Measurements from ENCODE around the gene PCNX3.

The PCNX3 gene

DNA sequence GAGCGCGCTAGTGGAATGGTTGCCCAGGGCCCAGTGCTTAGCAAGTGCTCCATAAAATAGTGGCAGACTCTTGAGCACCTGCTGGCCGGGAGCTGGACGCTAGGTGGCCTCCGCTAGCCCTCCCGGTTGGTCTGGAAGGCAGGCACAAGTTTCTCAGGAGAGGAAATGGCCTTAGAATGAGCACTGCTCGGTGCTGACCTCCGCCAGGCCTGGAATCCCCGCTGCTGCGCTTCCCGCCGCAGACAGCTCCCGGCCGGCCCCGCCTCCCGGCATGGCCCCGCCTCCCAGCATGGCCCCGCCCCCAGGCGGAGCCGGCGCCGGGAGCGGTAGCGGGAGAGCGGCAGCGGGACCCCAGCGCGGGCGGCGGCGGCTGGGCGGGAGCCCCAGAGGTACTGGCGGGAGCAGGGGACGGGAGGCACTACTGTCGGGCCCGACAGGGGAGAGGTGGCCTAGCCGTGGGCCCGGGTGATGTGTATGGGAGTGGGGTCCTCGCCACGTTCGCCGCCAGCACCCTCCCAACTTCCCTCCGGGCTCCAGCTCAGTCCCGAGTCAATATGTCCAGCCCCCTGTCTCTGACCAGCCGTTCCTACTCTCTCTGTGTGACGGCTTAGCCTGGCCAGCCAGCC, 22.3 kb downstream of the PCNX3 start, which contains the start of gene SIPA1:
TSS of gene SIPA1 (plus strand) at position 308 of the 626 bp plus-strand sequence. CDS start 2,821 bp downstream, outside the sequence.
- peak; percentile 72 for TF ChIP-seq CTCF (conservative IDR thresholded peaks at IDR 0.05)
- peak within 1 kb of the TSS; percentile 73 for H3K27ac ChIP-seq

DNA sequence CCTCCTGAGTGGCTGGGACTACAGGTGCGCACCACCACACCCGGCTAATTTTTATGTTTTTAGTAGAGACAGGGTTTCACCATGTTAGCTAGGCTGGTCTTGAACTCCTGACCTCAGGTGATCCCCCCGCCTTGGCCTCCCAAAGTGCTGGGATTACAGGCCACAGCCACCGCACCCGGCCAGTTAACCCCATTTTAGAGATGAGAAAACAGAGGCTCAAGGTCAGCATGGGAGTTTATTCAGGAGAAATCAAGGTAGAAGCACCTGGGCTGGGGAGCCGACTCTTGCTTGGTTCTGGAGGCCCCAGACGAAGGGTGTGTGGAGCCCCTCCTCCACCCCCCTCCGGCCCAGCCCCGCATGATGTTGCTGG, 23.6 kb downstream of the PCNX3 start:
- peak overlapping the region; percentile 73; the same call in 1 of the 2 replicates for H3K27ac ChIP-seq

DNA sequence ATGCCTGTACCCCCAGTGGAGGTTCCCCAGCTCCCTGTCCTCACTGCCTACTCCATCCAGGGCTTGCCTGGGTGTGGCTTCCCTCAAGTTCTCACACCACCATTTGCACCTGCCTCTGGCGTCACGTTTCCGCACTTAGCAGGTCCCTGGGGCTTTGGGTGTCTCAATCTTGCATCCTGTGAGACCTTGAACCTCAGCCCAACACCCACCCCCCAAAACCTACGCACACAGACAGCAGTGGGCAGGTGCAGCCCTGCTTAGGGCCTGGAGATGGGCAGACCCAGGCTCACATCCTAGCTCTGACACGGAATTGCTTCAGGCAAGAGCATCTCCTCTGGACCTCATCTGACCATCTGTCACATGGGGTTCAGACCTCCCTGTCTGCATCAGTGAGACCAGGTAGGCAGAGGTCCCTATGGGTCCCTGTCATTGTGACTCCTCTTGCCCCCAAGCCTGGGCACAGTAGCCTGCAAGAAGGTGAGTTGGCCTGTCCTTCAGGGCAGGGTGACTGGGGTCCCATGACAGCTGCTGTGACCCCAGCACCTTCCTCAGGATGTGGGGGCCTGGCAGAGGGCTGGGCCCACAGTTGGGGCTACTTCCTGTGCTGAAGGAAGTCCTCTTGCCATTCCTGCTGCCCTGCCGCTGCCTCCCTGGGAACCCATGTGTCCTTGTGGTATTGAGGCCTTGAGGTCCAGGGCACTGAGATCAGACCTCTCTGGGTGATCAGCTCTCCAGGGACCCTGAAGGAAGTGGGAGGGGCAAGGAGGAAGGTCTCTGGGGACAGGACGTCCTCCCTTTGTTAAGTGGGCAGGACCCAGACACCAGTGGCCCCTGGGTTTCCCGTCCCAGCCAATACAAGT, 24.3 kb downstream of the PCNX3 start:
- no peak for TF ChIP-seq CTCF (conservative IDR thresholded peaks at IDR 0.05)
- no peak overlapping the region for H3K27ac ChIP-seq

GRCh38 chr11:65640483-65641296, 25.1 kb downstream of the PCNX3 start:
- no peak for TF ChIP-seq CTCF (conservative IDR thresholded peaks at IDR 0.05)

DNA sequence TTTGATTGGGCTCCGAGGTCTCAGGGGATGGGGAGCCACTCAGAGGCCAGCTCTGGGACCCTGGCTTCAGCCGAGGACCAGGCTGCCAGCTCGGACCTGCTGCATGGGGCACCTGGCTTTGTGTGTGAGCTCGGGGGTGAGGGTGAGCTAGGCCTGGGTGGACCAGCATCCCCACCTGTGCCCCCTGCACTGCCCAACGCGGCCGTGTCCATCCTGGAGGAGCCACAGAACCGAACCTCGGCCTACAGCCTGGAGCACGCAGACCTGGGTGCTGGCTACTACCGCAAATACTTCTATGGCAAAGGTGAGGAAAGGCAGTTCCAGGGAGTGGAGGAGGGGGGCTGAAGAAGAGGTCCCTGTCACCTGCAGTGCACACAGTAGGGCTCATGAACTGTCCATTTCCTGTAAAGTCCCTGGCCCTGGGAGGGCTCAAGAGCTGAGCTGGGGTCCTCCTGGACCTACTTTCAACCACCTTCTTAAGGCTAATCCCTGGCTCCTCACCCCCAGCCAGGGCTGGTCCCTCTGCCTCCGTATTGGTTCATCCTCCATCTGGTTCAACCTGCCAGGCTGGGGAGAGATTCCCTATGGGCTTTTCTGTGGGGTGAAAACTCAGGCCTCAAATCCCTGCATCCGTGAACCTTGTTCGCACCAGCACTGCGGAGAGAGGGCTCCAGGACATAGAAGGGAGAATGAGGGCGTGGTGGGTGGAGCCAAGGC, 25.9 kb downstream of the PCNX3 start:
- no peak overlapping the region for H3K27ac ChIP-seq
- no peak for TF ChIP-seq CTCF (conservative IDR thresholded peaks at IDR 0.05)

More at GRCh38 chr11:65640483-65641296, 25.1 kb downstream of the PCNX3 start:
- no peak overlapping the region for H3K27ac ChIP-seq

GRCh38 chr11:65642014-65642671, 26.6 kb downstream of the PCNX3 start:
- H3K27ac ChIP-seq: no peak overlapping the region

More at GRCh38 chr11:65642014-65642671, 26.6 kb downstream of the PCNX3 start:
- TF ChIP-seq CTCF (conservative IDR thresholded peaks at IDR 0.05): no peak

Data from VCaP (cell line).